GM10266 (cell line): Measurements from ENCODE around the gene TCF7.

Experiments
- DNase-seq: peaks from one replicate; pipeline ENCODE4 v3.0.0; 2012; ENCODE audit errors: extremely low spot score
- CTCF ChIP-seq: IDR thresholded peaks from 2 replicates; pipeline ENCODE4 v1.5.1; 2012; ENCODE audit warnings: mild to moderate bottlenecking, low read depth; ENCODE audit not compliant: control insufficient read depth, insufficient read depth; ENCODE audit errors: missing control alignments

Gene TCF7

GRCh38 chr5:134177369-134178095, 63.1 kb downstream of the TCF7 start:
- DNase-seq: no peak

GRCh38 chr5:134178096-134178419, 63.6 kb downstream of the TCF7 start:
- TF ChIP-seq CTCF: no peak

More at GRCh38 chr5:134177369-134178095, 63.1 kb downstream of the TCF7 start:
- no peak for TF ChIP-seq CTCF

GRCh38 chr5:134183481-134183880, 69.0 kb downstream of the TCF7 start:
- no peak for TF ChIP-seq CTCF
- no peak for DNase-seq

More at GRCh38 chr5:134178096-134178419, 63.6 kb downstream of the TCF7 start:
- no peak for DNase-seq

- peak; percentile 83 for DNase-seq
- TF ChIP-seq CTCF: peak; percentile 88
Observed at GRCh38 chr5:134184155-134185135, 70.0 kb downstream of the TCF7 start.

GRCh38 chr5:134188092-134188491, 73.6 kb downstream of the TCF7 start:
- TF ChIP-seq CTCF: no peak
- DNase-seq: no peak

GRCh38 chr5:134189031-134189430, 74.5 kb downstream of the TCF7 start:
- DNase-seq: no peak
- no peak for TF ChIP-seq CTCF

- TF ChIP-seq CTCF: no peak
- no peak for DNase-seq
Observed at GRCh38 chr5:134195666-134196065, 81.2 kb downstream of the TCF7 start.
